Activated gamma-delta T cell treated with anti-CD3 and anti-CD28 coated beads, Interleukin-2, amount 50 U/mL, for 16 hours (primary cell): ENCODE results near the gene SH3BP5.

Experiments used
- DNase-seq: peaks from one replicate; pipeline ENCODE4 v3.0.0-alpha.2; 2020; ENCODE audit warnings: low read depth

SH3BP5 gene

GRCh38 chr3:15205934-15206661 lies 126.3 kb downstream of the SH3BP5 start, which contains the start of gene CAPN7:
Gene CAPN7 (plus strand): TSS chr3:15206246. CDS start chr3:15206496, 250 bp downstream.
- DNase-seq: peak; percentile 91

DNA sequence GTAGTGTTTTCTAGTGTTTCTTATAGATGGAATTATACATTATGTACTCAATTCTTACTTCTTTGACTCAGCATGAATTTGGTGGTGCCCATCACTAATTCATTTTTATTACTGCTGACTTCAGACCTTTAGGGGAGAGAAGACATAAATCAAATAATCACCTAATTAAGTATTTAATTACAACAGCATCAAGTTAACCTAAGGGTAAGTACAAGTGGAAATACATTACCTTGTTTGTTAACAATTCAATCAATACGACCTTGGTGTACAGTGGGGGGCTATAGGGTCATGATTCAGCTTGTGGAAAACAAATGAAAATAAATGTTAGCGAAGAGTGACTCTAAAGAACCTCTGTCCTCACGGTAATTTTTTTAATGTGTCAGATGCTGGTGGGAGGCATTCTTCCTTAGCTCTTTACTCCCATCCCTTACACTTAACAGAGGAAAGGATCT lies 126.9 kb downstream of the SH3BP5 start:
- no peak for DNase-seq
